ENCODE data around the gene GDNF.
A peak's percentile ranks its signal among the peaks of the same experiment; 100 is the strongest.

Gene GDNF

DNA sequence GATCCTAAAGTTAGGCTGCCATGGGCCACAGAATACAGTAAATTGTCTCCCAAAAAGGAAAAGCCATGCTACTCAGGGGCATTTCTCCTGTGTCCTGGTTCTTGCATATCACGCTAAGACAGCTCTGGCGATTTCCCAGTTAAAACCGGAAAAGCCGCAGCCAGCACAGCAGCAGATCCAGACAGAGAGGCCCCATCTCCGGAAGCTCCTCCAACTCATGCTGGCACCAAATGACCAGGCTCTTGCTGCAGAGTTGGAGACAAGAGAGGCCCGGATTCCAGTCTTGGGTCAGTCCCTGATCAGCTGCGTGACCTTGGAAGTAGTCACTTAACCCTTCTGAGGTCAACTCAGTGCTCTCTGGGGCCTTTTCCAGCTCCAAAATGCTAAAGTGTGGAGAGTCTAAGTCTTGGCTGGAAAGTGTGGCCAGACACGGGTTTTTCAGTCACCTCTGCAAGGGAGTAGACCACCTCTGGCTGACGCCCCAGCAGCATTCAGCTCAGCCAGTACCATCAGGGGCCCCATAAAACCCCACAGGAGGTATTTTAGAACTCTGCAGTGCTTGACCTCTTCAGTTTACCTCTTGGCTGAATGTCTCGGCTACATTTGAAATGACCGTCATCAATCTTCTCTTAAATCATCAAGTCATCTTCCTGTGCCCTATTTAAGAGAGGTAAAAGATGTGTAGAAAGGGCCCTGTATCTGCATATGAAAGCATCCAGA is 16.2 kb downstream of the GDNF start:
- no peak for TF ChIP-seq CTCF (IDR thresholded peaks at IDR 0.05; ENCODE audit: low read length, missing control alignments)
- no peak overlapping the region for H3K4me3 ChIP-seq (replicated peaks; ENCODE audit: low read depth, low read length)
- DNase-seq (ENCODE audit: low read depth) = peak; percentile 52

DNA sequence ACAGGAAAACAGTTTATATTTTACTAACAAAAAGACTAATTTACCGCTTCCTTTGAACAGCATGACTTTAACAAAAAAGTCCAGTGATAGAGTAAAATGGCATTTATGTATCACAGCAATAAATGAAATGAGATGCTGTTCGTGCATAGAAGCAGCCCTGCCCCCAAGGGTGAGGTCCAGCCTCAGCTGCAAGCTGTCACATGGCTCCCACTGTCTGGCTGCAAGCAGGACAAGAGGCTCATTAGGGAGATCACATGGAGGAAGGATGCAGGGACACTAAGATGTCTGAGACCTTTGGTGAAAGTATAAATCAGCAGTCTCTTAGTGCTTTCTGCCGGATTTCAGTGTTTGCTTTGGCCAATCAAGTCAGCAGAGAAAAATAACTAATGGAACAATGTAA is 23.0 kb downstream of the GDNF start:
- no peak for TF ChIP-seq CTCF (IDR thresholded peaks at IDR 0.05; ENCODE audit: low read length, missing control alignments)
- H3K4me3 ChIP-seq (replicated peaks; ENCODE audit: low read depth, low read length) = no peak overlapping the region
- no peak for DNase-seq (ENCODE audit: low read depth)

GRCh38 chr5:37816331-37816730 is 23.5 kb downstream of the GDNF start:
- H3K4me3 ChIP-seq (replicated peaks; ENCODE audit: low read depth, low read length) = no peak overlapping the region
- DNase-seq (ENCODE audit: low read depth) = no peak
- TF ChIP-seq CTCF (IDR thresholded peaks at IDR 0.05; ENCODE audit: low read length, missing control alignments) = no peak

GRCh38 chr5:37815913-37816312 is 23.9 kb downstream of the GDNF start:
- DNase-seq (ENCODE audit: low read depth) = no peak
- TF ChIP-seq CTCF (IDR thresholded peaks at IDR 0.05; ENCODE audit: low read length, missing control alignments) = no peak

GRCh38 chr5:37814699-37815098 is 25.1 kb downstream of the GDNF start:
- no peak overlapping the region for H3K4me3 ChIP-seq (replicated peaks; ENCODE audit: low read depth, low read length)
- TF ChIP-seq CTCF (IDR thresholded peaks at IDR 0.05; ENCODE audit: low read length, missing control alignments) = no peak
- peak; percentile 44 for DNase-seq (ENCODE audit: low read depth)

More at GRCh38 chr5:37815913-37816312, 23.9 kb downstream of the GDNF start:
- no peak overlapping the region for H3K4me3 ChIP-seq (replicated peaks; ENCODE audit: low read depth, low read length)

DNA sequence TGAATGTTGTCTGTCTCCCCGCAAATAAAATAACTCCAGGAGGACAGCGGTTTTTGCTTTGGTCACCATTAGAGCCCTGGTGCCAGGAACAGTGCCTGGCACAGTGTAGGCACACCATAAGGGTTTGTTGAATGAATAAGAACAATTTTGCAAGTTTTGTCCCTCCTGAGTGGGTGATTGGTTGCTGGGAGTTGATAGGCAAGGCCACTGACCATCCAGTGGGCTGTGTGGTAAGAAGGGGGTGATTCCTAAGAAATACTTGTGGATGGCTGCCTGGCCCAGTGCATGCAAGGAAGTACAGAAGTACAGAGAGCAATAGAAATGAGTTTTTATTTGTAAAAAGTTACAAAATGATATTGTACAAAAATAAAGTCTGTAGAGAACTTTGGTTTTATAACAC is 27.5 kb downstream of the GDNF start:
- no peak for DNase-seq (ENCODE audit: low read depth)
- H3K4me3 ChIP-seq (replicated peaks; ENCODE audit: low read depth, low read length) = no peak overlapping the region
- TF ChIP-seq CTCF (IDR thresholded peaks at IDR 0.05; ENCODE audit: low read length, missing control alignments) = no peak

- DNase-seq (ENCODE audit: low read depth) = no peak
- no peak for TF ChIP-seq CTCF (IDR thresholded peaks at IDR 0.05; ENCODE audit: low read length, missing control alignments)
These were observed 28.0 kb downstream of the GDNF start for GRCh38 chr5:37811866-37812265.

More at GRCh38 chr5:37811866-37812265, 28.0 kb downstream of the GDNF start:
- no peak overlapping the region for H3K4me3 ChIP-seq (replicated peaks; ENCODE audit: low read depth, low read length)

Measured in fibroblast of pulmonary artery (primary cell).